HG03196 (cell line): ENCODE results near the gene PKP1.
A peak's percentile ranks its signal among the peaks of the same experiment; 100 is the strongest.
"Not testable (repeated sequence)": the region's sequence is repeated elsewhere in the genome, so short reads cannot be mapped to it uniquely, and the experiment has no call there.

ENCODE experiments used
- ATAC-seq: cut with Tn5 transposase; IDR thresholded peaks from one replicate; pipeline ENCODE4 v1.9.1; 2021; ENCODE audit not compliant: unreplicated experiment

PKP1 gene

GRCh38 chr1:201282931-201283829 is at the start of gene PKP1:
TSS of gene PKP1 (plus strand) at chr1:201283506. CDS start at chr1:201283703, 197 bp downstream.
- ATAC-seq, result no peak

- not testable (repeated sequence) for ATAC-seq
Observed at GRCh38 chr1:201239646-201240045, 43.7 kb upstream of the PKP1 start.

- no peak for ATAC-seq
Observed at GRCh38 chr1:201240171-201240570, 43.1 kb upstream of the PKP1 start.

GRCh38 chr1:201241736-201242135 is 41.6 kb upstream of the PKP1 start:
- ATAC-seq, result no peak

- no peak for ATAC-seq
Observed at GRCh38 chr1:201245082-201245481, 38.2 kb upstream of the PKP1 start.

GRCh38 chr1:201248721-201249559 is 34.4 kb upstream of the PKP1 start:
- ATAC-seq, result no peak

- no peak for ATAC-seq
Observed at GRCh38 chr1:201250326-201251011, 32.8 kb upstream of the PKP1 start.

- no peak for ATAC-seq
Observed at GRCh38 chr1:201251411-201251810, 31.9 kb upstream of the PKP1 start.

- ATAC-seq, result no peak
Observed at GRCh38 chr1:201251851-201252430, 31.4 kb upstream of the PKP1 start.

GRCh38 chr1:201252944-201253371 is 30.3 kb upstream of the PKP1 start:
- no peak for ATAC-seq

GRCh38 chr1:201253411-201253810 is 29.9 kb upstream of the PKP1 start:
- ATAC-seq, result no peak

- ATAC-seq, result no peak
Observed at GRCh38 chr1:201253906-201254624, 29.2 kb upstream of the PKP1 start.

- peak; percentile 58 for ATAC-seq
Observed at GRCh38 chr1:201254625-201255478, 28.5 kb upstream of the PKP1 start.

- ATAC-seq, result no peak
Observed at GRCh38 chr1:201255479-201256362, 27.6 kb upstream of the PKP1 start.

- ATAC-seq, result not testable (repeated sequence)
Observed at GRCh38 chr1:201258132-201258531, 25.2 kb upstream of the PKP1 start.

GRCh38 chr1:201258763-201259230 is 24.5 kb upstream of the PKP1 start:
- no peak for ATAC-seq

GRCh38 chr1:201259476-201260235 is 23.6 kb upstream of the PKP1 start:
- no peak for ATAC-seq

GRCh38 chr1:201260236-201260590 is 23.1 kb upstream of the PKP1 start:
- no peak for ATAC-seq
